HG03064 (cell line): ENCODE measurements around the gene TAB3.

Source experiments
- ATAC-seq: cut with Tn5 transposase; IDR thresholded peaks from one replicate; pipeline ENCODE4 v1.9.1; 2021; ENCODE audit warnings: low read depth; ENCODE audit not compliant: unreplicated experiment

The TAB3 gene

DNA sequence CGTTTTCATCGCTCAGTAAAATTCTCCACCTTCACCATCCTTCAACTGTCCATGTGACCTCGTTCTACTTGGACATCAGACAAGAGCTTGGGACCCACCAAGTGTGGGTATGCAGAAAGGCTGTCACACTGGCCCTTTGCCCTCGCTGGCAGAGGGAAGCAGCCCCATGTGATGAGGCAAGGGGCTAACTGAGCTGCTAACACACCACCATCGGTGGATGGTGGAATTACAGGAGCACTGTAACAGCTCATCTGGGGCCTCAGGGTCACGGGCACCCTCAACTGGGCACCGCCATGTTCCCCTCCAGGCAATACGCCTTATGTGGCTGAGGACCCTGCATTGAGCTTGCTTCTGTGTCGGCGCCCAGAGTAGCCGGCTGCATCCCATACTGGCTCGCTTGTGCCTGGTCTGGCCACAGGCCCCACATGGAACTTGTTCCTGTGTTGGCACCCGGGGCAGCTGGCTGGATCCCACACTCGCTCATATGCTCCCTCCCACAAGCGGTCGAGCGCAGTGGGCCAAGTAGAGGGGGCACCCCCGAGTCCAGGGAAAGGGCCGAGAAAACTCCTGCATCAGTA lies 109.5 kb downstream of the TAB3 start:
- no peak for ATAC-seq

DNA sequence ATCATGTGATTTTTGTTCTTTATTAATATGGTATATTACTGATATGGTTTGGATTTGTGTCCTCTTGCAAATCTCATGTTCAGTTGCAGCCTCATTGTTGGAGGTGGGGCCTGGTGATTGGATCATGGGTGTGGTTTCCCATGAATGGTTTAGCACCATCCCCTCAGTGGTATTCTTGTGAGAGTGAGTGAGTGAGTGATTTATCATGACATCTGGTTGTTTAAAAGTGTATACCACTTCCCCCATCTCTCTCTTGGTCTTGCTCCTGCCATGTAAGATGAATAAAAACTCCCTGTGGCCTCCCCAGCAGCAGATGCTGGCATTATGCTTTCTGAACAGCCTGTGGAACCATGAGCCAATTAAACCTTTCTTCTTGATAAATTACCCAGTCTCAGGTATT lies 111.5 kb downstream of the TAB3 start:
- no peak for ATAC-seq
